HT1080 (cell line): ENCODE data around the gene GALNT2. TPM values are rescaled to one million over a fixed set of nuclear protein-coding genes. Genes with fewer than 3 reads are reported as not detected.

ENCODE experiments used
- DNase-seq: peaks from one replicate; pipeline ENCODE4 v3.0.0-alpha.2; 2015; ENCODE audit warnings: low read depth
- total RNA-seq: library from RNA; depleted of rRNA; stranded (reverse); fragments of >200 nt; shearing (Covaris generic); gene quantifications from 2 replicates; pipeline ENCODE4 v1.2.3, GENCODE V29; 2014

Gene GALNT2
- total RNA-seq, 1 experiment from 2014 or later, result 67.0 TPM

GRCh38 chr1:230313453-230314141 lies 246.6 kb downstream of the GALNT2 start:
- DNase-seq, result no peak

- no peak for DNase-seq
Observed at GRCh38 chr1:230314142-230314470, 247.1 kb downstream of the GALNT2 start.

- DNase-seq, result no peak
Observed at GRCh38 chr1:230315099-230315498, 248.1 kb downstream of the GALNT2 start.

- no peak for DNase-seq
Observed at GRCh38 chr1:230316864-230317745, 250.1 kb downstream of the GALNT2 start.

GRCh38 chr1:230317823-230318819 lies 251.1 kb downstream of the GALNT2 start:
- DNase-seq, result no peak

GRCh38 chr1:230319014-230319747 lies 252.1 kb downstream of the GALNT2 start:
- no peak for DNase-seq

GRCh38 chr1:230320804-230321203 lies 253.8 kb downstream of the GALNT2 start:
- DNase-seq, result no peak

- DNase-seq, result no peak
Observed at GRCh38 chr1:230321341-230321740, 254.3 kb downstream of the GALNT2 start.

GRCh38 chr1:230321741-230322420 lies 254.8 kb downstream of the GALNT2 start:
- no peak for DNase-seq

- DNase-seq, result no peak
Observed at GRCh38 chr1:230322421-230322756, 255.4 kb downstream of the GALNT2 start.

GRCh38 chr1:230322967-230323547 lies 256.0 kb downstream of the GALNT2 start:
- DNase-seq, result no peak

GRCh38 chr1:230323686-230324085 lies 256.6 kb downstream of the GALNT2 start:
- DNase-seq, result no peak

- peak; percentile 17 for DNase-seq
Observed at GRCh38 chr1:230326971-230327891, 260.2 kb downstream of the GALNT2 start.

- peak; percentile 79 for DNase-seq
Observed at GRCh38 chr1:230327892-230328284, 260.9 kb downstream of the GALNT2 start.

GRCh38 chr1:230328342-230329015 lies 261.4 kb downstream of the GALNT2 start:
- peak; percentile 82 for DNase-seq

- DNase-seq, result no peak
Observed at GRCh38 chr1:230330157-230330556, 263.1 kb downstream of the GALNT2 start.
